NCI-H510A (cell line): ENCODE data around the gene SSR4.
"Not testable (repeated sequence)": the region's sequence is repeated elsewhere in the genome, so short reads cannot be mapped to it uniquely, and the experiment has no call there.

Source experiments
- DNase-seq: peaks from one replicate; lab custom pipeline; 2025; lab: John Stamatoyannopoulos, UW

Gene SSR4

GRCh38 chrX:153804100-153804595, 9.7 kb downstream of the SSR4 start:
- no peak for DNase-seq

DNA sequence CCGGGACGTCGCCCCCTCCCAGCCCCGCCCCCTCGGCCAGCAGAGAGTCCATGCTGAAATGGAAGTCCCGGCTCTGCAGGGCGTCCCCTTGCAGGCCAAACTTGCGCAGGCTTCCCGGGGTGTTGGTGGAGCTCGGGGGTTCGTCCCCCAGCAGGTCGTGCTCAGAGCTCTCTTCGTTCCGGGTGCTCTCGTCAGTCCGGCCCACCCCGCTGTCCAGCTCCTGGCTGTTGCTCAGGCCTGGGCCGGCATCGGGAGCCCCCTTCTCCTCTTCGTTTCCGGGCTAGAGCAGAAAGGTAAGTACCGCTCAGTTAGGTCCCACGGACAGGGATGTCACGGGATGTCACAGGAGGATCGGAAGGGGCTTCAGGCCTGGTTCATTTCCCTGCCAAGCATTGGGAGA, 10.2 kb downstream of the SSR4 start:
- no peak for DNase-seq

- DNase-seq = no peak
These were observed 11.0 kb downstream of the SSR4 start for GRCh38 chrX:153805436-153805835.

- no peak for DNase-seq
These were observed 12.6 kb downstream of the SSR4 start for GRCh38 chrX:153806999-153807575.

- no peak for DNase-seq
These were observed 13.5 kb downstream of the SSR4 start for GRCh38 chrX:153807976-153808375.

DNA sequence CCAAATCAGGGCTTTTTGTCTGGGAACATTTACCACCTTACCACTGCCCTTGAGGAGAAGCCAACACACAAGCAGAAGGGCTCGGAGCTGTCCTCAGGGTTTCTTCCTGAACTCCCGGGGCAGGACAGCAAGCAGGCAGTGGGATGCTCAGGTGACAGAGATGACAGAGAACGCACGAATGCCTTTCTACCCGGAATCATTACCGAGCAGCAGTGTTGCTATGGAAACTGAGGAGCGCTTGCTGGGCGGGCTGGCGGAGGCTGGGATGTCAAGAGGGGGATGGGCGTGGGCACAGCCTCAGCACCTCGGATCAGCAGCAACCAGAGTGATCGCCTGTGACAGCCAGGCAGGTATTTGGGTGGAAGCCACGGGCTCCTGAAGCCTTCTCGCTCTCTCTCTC, 17.8 kb downstream of the SSR4 start:
- no peak for DNase-seq

GRCh38 chrX:153813161-153813560, 18.7 kb downstream of the SSR4 start:
- no peak for DNase-seq

- DNase-seq = no peak
These were observed 20.3 kb downstream of the SSR4 start for GRCh38 chrX:153814591-153815315.

DNA sequence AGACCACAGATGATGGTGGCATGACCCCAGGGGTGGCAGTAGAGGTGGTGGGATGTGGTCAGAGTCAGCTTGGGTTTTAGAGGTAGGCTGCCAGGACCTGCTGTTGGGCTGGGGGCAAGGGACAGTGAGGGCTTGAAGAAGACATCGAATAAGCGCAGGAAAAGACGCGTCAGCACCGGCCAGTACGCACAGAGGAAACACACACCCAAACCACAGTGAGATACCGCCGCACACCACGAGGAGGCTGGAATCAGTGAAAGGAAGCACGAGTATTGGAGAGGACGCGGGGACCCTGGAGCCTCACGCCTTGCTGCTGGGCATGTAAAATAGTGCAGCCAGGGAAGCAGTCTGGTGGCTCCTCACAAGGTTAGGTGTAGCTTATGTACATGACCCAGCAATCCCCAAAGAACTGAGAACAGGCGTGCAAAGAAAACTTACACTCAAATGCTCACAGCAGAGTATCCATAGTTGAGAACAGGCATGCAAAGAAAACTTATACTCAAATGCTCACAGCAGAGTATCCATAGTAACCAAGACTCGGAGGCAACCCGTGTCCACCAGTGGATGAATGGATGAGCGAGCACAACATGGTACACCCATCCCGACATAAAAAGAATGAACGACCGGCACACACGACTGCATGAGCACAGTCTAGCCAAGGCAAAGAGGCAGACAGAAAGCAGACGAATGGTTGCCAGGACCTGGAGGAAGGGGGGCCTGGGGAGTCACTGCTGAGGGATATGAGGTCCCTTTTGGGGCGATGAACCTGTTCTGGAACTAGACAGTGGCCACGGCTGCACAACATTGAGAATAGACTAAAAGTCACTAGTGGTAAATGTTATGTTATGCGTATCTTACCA, 22.6 kb downstream of the SSR4 start:
- no peak for DNase-seq

DNA sequence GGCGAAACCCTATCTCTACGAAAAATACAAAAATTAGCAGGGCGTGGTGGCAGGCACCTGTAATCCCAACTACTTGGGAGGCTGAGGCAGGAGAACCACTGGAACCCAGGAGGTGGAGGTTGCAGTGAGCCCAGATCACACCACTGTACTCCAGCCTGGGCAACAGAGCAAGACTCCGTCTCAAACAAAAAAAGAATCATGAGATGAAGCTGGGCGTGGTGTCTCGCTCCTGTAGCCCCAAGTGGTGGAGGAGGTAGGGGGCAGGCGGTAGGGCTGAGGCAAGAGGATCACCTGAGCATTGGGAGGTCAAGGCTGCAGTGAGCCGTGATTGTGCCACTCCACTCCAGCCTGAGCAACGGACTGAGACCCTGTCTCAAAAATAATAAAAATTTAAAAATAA, 23.6 kb downstream of the SSR4 start:
- DNase-seq = not testable (repeated sequence)

DNA sequence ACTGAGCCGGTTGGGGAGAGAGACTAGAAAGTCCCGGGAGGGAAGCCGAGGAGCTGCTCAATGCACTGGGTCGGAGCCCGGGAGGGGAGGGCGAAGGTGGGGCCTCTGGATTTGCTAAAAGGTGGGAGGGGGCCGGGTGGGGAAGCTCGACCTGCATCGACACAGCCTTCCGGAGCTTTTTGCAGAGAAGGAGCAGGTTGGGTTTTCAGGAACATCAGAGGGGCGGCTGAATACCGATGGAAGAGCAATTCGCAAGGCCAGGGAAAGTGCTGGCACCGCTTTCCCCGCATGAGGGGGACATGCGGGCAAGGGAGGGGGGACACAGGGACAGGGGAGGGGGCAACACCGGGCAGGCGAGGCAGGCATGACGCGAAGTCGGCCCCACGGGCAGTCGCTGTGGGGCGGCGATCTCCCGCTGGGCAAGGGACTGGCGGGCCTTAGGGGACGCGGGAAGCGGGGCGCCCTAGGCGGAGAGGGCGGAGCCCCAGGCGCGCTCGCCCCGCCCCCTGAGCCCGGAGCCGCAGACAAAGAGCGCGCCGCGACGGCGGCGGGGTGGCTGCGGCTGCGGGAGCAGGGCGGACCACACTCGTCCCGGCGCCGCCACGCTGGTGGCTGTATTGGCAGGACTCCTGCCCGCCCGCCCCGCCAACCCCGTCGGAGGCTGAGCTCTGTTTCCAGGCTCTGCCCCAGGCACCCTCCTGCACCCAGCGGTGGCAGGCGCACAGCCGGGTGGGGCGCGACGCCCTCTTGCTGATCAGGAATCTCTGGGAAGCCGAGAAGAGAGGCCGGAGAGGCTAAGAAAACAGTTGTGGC, 24.3 kb downstream of the SSR4 start:
- DNase-seq = no peak

DNA sequence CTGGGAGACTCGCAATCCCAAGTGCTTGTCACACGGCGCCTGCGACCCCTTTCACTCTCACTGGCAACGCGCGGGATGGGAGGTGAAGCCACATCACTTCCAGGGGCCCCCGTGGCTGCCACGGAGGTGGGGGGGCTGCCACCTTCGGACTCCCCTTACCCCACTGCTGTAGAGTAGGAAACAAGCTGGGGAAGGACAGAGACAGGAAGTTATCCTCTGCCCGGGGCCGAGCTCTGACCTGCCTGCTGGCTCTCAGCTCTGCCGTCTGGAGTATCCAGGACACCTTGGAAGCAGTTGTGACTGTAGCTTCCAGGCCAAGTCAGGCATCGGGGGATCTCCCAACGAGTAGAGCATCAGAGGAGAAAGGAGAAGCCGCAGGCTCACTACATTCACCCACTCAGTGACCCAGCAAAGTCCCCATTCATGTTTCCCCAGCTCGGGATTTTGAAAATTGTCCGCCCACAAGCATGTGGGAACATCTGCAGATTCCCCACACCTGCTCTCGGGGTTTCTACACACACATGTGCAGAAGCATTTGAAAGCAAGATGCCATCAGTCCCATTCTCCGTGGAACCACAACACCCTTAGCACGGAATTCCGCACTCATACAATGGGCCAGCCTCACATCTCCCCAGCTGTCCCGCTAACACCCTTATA, 25.0 kb downstream of the SSR4 start:
- no peak for DNase-seq

DNA sequence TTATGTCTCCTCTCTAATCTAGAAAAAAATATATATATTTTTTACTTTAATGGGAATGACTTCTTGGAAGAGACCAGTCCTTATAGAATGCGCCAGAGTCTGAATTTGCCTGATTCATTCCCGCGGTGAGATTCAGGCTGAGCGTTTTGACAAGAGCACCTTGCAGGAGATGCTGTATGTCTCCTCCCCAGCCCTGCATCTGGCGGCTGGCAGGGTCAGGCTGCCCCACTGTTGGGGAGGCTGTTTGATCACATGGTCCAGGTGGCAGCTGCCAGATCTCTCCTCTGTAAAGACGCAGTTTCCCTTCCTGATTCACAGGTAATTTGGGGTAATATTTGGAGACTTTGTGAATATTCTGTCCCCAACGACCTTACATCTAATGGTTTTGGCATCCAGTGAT, 26.1 kb downstream of the SSR4 start:
- DNase-seq = no peak

DNA sequence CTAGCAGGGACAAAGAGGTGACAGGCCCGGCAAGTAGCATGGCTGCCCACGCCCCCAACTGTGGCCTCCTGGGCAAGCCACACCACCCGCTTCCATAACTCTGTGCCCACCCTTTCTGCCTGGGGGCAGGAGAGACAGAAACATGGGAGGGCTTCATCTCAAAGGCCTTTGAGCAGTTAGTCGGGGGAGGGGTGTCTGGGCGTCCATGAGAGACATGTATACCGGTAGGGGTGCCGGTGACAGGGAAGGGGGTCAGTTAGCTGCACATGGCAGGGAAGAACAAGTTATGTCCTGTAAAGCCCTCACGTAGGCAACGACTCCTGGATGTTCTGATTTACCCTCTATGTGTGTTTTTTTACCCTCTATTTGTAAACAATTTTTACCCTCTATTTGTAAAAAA, 26.6 kb downstream of the SSR4 start:
- no peak for DNase-seq

DNA sequence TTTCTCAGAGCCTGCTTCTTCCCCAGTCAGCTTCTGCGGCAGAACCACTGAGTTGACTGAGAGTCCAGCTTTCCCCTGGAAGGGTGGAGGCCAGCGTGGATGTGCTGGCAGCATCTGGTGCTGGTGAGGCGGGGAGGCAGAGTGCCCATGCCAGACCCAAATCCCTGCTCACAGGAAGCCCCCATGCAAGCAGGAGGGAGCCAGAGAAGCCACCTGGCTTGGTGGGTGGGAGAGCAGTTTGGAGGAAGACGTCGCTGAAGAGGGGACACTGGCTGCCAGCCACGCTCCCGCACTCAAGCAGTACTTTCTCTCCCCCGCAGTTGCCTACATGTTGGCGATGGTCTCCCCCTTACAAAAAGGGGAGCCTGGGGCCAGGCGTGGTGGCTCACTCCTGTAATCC, 29.9 kb downstream of the SSR4 start:
- no peak for DNase-seq

DNA sequence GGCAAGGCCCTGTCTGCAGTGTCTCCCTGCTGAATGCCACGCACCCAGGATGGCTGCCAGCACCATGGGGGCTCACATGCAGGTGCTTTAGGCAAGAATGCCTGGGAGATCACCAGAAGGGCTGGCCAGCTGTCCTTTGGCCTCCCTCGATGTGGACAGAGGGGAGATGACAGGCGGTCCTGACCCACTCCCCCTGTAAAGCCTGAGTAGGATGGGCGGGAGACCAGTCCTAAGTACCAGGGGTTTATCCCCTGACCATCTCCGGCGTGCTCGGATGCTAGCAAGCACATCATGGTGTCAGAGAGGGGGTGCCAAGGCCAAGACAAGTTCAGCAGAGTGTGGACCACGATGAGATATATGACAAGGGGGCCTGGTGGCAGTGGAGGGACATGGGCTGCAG, 30.6 kb downstream of the SSR4 start:
- no peak for DNase-seq

GRCh38 chrX:153827016-153827415, 32.5 kb downstream of the SSR4 start:
- DNase-seq = no peak

GRCh38 chrX:153827903-153828302, 33.4 kb downstream of the SSR4 start:
- DNase-seq = no peak

DNA sequence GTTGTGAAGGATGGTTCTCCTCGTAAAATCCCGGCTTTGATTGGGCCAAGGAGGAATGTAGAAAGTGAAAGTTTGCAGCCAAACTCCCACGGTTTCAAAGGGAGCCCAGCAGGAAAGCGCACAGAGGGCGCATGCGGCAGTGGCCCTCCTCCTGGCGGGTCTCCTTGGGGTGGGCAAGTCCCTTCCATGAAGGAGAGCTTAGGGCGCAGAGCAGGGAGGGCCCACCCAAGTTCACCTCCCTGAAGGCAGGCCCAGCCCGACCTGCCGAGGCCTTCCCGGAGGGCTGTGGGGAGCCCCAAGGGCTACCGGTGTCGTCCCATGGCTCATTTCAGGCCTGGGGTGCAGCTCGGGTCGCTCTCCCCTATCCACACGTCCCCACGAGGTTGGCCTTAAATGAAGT, 33.8 kb downstream of the SSR4 start:
- DNase-seq = no peak

DNA sequence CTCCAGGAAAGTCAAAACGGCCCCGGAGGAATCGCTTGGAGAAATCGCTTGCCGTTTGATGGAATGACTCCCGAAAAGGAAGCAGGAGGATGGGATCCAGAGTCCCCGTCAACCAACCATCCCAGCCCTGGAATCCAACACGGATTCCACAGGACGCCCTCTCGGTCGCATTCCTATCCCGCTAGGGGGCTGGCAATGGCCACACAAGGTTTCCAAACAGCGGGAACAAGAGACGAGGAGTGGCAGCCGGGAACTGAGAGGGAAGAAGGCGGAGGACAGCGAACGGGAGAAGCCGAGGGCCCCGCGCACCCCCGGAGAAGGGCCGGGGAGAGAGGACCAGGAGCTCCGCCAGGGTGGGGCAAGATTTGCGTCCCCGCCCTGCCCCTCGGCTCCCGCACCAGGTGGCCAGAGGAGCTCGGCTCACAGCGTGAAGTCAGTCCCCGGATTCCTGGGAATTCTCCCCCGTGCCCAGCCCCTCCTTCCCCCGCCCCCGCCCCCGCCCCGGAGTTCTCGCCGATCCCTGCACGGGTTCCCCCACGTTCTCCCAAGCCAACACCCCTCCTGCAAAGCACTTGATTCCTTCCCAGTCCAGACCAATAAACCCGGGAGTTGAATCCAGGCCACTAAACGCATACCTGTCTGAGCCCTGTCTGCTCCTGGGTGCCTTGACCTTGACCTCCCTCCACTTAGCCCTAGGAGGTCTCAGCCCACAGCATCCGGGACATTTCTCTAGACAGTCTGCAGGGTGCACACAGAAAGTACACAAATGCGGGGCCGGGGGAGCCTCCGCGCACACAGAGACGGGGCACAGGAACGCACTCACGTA, 34.5 kb downstream of the SSR4 start:
- no peak for DNase-seq

DNA sequence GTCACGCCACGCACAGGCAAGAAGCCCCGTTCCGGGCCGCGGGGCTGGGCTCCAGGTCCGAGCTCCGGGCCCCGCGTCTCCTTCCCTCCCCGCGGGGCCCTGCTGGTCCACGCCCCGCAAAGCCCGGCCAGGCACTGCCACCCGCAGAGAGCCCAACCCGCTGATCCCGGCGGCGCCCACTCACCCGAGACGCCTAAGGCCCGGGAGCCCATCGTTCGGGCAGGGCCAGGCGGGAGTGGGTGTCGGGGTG, 35.0 kb downstream of the SSR4 start:
- no peak for DNase-seq
